GM03348 (cell line): ENCODE measurements around the gene DACH1.
A peak's percentile ranks its signal among the peaks of the same experiment; 100 is the strongest.
"Not testable (repeated sequence)": the region's sequence is repeated elsewhere in the genome, so short reads cannot be mapped to it uniquely, and the experiment has no call there.

Experiments used
- DNase-seq: peaks from one replicate; pipeline ENCODE4 v3.0.0; 2012; ENCODE audit warnings: low spot score

The DACH1 gene

GRCh38 chr13:71867131-71867814 lies at the start of gene DACH1:
TSS of gene DACH1 (minus strand) at chr13:71867204.
- DNase-seq: peak; percentile 39

DNA sequence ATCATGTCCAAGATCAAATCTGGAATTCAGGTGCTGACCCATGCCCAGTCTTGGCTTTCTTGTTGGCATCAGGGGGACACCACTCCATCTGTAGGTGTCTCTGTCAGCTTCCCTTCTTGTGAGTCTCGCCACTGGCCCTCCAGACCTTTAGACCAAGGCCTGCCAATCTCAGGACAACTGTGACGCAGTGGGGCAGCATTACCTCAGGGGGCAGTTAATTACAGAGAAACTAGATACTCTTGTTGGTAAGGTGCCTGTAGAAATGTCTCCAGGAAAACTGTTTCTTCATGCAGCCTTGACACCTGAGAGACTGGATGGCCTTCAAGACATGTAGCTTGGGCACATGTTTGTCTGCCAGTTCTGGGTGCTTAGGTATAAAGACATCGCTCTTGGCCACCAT lies 46.7 kb upstream of the DACH1 start:
- DNase-seq: no peak

- DNase-seq: no peak
Measured at GRCh38 chr13:71912524-71912923, 45.5 kb upstream of the DACH1 start.

- DNase-seq: no peak
Measured at GRCh38 chr13:71906448-71906847, 39.4 kb upstream of the DACH1 start.

GRCh38 chr13:71902676-71903075 lies 35.7 kb upstream of the DACH1 start:
- no peak for DNase-seq

DNA sequence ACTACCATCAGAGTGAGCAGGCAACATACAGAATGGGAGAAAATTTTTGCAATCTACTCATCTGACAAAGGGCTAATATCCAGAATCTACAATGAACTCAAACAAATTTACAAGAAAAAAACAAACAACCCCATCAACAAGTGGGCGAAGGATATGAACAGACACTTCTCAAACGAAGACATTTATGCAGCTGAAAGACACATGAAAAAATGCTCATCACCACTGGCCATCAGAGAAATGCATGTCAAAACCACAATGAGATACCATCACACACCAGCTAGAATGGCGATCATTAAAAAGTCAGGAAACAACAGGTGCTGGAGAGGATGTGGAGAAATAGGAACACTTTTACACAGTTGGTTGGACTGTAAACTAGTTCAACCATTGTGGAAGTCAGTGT lies 26.5 kb upstream of the DACH1 start:
- DNase-seq: not testable (repeated sequence)

GRCh38 chr13:71886880-71887279 lies 19.9 kb upstream of the DACH1 start:
- DNase-seq: no peak

DNA sequence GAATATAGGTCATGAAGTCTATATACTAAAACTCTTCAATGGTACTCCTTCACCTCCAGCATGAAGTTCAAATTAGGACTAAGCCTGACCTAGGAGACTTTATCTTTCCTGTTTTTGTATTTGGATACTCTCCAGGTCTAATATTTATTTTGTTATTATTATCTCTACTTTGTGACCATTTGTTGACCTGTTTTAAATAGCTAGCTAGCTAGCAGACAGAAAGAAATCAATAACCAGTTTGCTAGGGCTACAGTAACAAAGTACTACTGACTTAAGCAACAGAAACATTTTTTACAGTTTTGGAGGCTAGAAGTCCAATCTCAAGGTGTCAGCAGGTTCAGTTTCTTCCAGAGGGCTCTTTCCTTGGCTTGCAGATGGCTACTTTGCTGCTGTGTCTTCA lies 15.1 kb upstream of the DACH1 start:
- DNase-seq: no peak

- no peak for DNase-seq
Measured at GRCh38 chr13:71880753-71881541, 13.9 kb upstream of the DACH1 start.

DNA sequence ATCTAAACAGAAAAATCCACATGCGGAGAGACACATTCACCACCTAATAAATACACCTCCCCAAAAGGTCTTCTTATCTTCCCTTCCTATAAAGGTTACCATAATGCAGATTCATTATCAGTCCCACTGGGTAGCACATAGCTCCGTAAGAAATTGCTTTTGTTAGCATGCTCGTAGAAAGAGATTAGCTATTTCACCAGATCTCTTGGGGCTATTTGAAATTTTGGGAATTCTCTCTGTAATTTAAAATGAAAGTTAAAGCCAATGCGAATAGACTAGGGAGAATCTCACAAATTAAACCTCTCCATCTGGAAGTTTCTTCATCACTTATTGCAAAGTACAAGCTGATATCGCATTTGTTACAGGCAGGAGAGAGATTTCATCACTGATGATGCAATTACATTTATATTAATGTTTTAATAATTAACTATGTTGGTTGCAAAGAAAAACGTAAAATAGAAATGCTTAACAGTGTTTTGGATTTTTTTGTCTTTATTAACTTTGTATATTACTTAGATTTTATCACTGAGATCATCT lies 12.9 kb upstream of the DACH1 start:
- no peak for DNase-seq

DNA sequence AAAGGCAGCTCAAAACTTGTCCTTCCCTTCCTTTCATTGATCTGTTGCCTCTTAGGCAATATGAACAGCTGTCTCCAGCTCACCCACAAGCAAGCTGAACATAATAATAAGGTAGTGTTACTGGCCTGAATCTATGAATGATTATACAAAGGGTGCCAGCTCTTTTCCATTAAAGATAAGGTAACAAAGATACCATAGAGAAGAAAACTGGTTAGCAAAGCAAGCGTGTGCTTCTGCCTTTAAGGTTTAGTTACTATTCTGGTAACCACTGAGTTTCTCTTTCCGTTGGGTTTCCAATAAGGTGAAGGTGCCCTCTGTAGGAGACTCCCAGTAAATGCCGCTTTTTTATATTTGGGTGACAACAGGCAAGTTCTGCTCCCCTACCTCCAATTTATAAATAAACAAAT lies 12.1 kb upstream of the DACH1 start:
- DNase-seq: no peak

GRCh38 chr13:71877256-71877653 lies 10.3 kb upstream of the DACH1 start:
- no peak for DNase-seq

- no peak for DNase-seq
Measured at GRCh38 chr13:71876648-71877255, 9.7 kb upstream of the DACH1 start.

DNA sequence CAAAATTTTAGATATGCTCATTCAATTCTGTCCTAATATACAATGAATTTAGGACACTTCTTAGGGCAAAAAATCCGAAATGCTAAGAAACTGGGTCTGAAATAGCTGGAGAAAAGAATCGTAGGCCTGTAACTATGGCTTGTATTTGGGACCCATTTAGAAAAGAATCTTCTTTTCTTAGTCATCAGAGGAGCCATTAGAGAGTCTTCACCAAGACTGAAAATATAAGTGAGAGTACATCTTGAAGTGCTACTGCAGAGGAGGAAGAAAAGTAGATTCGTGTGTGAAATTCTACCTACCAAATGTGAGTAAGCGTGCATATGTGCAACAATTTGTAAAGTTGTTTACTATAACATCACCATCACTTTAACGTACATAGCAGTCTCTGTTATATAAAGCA lies 8.8 kb upstream of the DACH1 start:
- DNase-seq: no peak

- DNase-seq: no peak
Measured at GRCh38 chr13:71874458-71874857, 7.5 kb upstream of the DACH1 start.

GRCh38 chr13:71873418-71874247 lies 6.6 kb upstream of the DACH1 start:
- DNase-seq: no peak

GRCh38 chr13:71871844-71872243 lies 4.8 kb upstream of the DACH1 start:
- no peak for DNase-seq

GRCh38 chr13:71871176-71871754 lies 4.3 kb upstream of the DACH1 start:
- no peak for DNase-seq

- no peak for DNase-seq
Measured at GRCh38 chr13:71870100-71870499, 3.1 kb upstream of the DACH1 start.

GRCh38 chr13:71869274-71869673 lies 2.3 kb upstream of the DACH1 start:
- no peak for DNase-seq

DNA sequence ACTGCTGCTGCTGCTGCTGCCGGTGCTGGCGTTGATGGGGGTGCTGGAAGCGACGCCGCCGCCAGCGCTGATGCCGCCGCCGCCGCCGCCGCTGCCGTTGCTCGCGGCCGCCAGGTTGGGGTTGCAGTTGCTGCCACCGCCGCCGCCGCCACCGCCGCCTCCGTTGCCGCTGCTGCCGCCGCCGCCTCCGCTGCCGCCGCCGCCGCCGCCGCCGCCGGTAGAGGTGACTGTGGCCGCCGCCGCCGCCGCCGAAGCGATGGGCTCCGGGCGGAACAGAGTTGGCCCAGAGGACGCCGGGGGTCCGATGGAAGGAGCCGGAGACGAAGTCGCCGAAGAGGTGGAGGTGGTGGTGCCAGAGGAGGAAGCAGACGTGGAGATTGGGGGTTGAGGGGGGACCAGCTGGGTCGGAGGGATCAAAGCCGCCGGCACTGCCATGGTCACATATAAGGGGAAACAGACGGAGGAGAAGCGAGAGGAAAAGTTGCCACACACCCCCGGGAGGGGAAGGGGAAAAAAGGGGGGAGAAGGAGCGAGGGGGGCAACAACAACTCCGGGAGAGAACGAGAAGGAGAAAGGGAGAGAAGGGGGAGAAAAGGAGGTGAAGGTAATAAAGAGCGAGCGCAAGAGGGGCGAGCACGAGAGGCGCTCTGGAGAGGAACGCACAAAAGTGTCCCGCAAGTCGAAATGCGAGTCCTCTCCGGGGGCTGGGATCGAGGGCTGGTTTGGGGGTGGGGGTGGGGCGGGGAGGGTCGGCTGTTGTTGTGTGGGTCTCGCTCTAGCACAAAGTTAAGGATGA lies 471 bp downstream of the DACH1 start:
- DNase-seq: peak; percentile 20
